Measurements from ENCODE around the gene RNF115.
"Not testable (repeated sequence)": the region's sequence is repeated elsewhere in the genome, so short reads cannot be mapped to it uniquely, and the experiment has no call there.

DNA sequence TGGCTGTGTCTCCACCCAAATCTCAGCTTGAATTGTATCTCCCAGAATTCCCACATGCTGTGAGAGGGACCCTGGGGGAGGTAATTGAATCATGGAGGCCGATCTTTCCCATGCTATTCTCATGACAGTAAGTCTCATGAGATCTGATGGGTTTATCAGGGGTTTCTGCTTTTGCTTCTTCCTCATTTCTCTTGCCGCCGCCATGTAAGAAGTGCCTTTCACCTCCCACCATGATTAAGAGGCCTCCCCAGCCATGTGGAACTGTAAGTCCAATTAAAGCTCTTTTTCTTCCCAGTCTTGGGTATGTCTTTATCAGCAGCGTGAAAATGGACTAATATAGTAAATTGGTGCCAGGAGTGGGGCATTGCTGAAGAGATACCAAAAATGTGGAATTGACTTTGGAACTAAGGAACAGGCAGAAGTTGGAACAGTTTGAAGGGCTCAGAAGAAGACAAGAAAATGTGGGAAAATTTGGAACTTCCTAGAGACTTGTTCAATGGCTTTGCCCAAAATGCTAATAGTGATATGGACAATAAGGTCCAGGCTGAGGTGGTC lies 63.4 kb downstream of the RNF115 start:
- TF ChIP-seq, protein P1, sequence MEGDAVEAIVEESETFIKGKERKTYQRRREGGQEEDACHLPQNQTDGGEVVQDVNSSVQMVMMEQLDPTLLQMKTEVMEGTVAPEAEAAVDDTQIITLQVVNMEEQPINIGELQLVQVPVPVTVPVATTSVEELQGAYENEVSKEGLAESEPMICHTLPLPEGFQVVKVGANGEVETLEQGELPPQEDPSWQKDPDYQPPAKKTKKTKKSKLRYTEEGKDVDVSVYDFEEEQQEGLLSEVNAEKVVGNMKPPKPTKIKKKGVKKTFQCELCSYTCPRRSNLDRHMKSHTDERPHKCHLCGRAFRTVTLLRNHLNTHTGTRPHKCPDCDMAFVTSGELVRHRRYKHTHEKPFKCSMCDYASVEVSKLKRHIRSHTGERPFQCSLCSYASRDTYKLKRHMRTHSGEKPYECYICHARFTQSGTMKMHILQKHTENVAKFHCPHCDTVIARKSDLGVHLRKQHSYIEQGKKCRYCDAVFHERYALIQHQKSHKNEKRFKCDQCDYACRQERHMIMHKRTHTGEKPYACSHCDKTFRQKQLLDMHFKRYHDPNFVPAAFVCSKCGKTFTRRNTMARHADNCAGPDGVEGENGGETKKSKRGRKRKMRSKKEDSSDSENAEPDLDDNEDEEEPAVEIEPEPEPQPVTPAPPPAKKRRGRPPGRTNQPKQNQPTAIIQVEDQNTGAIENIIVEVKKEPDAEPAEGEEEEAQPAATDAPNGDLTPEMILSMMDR (IDR thresholded peaks at IDR 0.05; ENCODE audit: low read depth, low read length): not testable (repeated sequence)
- not testable (repeated sequence) for TF ChIP-seq MYC (IDR thresholded peaks at IDR 0.05; ENCODE audit: low read depth, low read length)
